ENCODE results near the gene CEND1. TPM values are rescaled to one million over a fixed set of nuclear protein-coding genes. Genes with fewer than 3 reads are reported as not detected.

Gene CEND1
- polyA plus RNA-seq, 1 donor (not counting 4 experiments of a cell fraction or from before 2014, with no cell fraction given), result not detected

DNA sequence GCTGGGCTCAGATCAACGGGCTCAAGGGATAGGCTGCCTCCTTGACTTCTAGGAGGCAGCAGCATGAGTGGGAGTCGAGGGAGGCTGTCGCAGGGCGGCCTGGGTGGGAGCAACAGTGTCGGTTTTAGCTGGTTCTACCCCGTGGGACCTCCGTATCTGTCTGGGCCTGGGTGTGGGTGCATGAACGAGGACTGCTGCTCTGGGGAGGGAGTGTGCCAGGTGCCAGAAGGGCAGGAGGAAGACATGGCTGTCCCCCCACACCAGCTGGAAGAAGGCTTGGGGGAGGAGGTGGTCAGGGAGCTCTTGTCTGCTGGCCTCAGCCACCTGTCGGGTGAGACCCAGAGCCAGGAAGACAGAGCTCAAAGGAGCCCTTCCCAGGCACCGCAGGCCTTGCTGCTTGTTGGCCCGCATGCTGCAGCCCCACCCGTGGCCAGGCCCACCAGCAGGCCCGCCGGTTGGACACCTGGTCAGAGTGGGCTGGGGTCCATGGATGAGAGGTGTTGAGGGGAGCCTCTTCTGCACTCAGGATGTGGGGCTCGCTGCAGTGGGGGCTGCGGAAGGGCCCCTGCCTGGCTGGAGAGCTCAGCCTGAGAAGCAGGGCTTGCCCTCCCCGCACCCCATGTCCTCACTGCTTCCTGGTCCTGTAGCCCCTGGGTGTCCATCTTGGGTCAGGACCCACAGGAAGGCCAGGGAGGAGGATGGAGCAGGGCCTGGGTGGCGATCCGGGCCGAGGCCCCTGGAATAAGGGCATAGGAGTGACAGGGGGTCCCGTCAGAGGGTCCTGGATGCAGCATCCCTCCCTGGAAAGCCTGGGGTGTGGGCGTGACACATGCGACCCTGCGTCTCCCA, 3.4 kb downstream of the CEND1 start:
- H4K20me1 ChIP-seq (ENCODE audit: control insufficient read depth, extremely low read depth, insufficient read depth, low read length), result no peaks in the 10 kb centered on the region
- no peaks in the 10 kb centered on the region for H3K9me3 ChIP-seq (ENCODE audit: control insufficient read depth, low read depth, low read length)
- no peak overlapping the region for H3K27ac ChIP-seq (ENCODE audit: control insufficient read depth, insufficient read depth, low read length)
- H3K36me3 ChIP-seq (ENCODE audit: control insufficient read depth in 2 of 2, extremely low read depth in 1 of 2, insufficient read depth in 2 of 2, low read length in 2 of 2), result no peaks in the 10 kb centered on the region
- H3K4me1 ChIP-seq (ENCODE audit: control insufficient read depth, extremely low read depth, insufficient read depth, low read length), result peaks cover 9% of the 10 kb centered on the region
- H3K9ac ChIP-seq (ENCODE audit: control insufficient read depth, extremely low read depth, insufficient read depth, low read length), result no peak overlapping the region
- H3K27me3 ChIP-seq (ENCODE audit: control insufficient read depth, extremely low read depth, insufficient read depth, low read length), result peaks cover 8% of the 10 kb centered on the region
- H3K9me1 ChIP-seq (ENCODE audit: control insufficient read depth, extremely low read depth, insufficient read depth, low read length), result no peaks in the 10 kb centered on the region
- FAIRE-seq (no peak), DNase-seq (ENCODE audit: low read depth, low spot score) (no peak)
- H3K4me3 ChIP-seq (ENCODE audit: control insufficient read depth in 2 of 3, extremely low read depth in 1 of 3, insufficient read depth in 2 of 3, low read depth in 1 of 3, low read length in 3 of 3), result no peak overlapping the region
- dilution Hi-C loops (cut with MboI; ENCODE audit: extremely low pct_ligation_motif_present, low sequenced_read_pairs), result no loop called here
- TF ChIP-seq, protein P1, sequence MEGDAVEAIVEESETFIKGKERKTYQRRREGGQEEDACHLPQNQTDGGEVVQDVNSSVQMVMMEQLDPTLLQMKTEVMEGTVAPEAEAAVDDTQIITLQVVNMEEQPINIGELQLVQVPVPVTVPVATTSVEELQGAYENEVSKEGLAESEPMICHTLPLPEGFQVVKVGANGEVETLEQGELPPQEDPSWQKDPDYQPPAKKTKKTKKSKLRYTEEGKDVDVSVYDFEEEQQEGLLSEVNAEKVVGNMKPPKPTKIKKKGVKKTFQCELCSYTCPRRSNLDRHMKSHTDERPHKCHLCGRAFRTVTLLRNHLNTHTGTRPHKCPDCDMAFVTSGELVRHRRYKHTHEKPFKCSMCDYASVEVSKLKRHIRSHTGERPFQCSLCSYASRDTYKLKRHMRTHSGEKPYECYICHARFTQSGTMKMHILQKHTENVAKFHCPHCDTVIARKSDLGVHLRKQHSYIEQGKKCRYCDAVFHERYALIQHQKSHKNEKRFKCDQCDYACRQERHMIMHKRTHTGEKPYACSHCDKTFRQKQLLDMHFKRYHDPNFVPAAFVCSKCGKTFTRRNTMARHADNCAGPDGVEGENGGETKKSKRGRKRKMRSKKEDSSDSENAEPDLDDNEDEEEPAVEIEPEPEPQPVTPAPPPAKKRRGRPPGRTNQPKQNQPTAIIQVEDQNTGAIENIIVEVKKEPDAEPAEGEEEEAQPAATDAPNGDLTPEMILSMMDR (optimal IDR thresholded peaks at IDR 0.05 in 1 of 3, IDR thresholded peaks at IDR 0.05 in 1 of 3, conservative IDR thresholded peaks at IDR 0.05 in 1 of 3; ENCODE audit: extremely low read depth in 1 of 3, insufficient read depth in 2 of 3, low read length in 3 of 3), result no peak
- TF ChIP-seq EZH2 (IDR thresholded peaks at IDR 0.05; ENCODE audit: low read length), result no peak
- H3K79me2 ChIP-seq (ENCODE audit: control insufficient read depth, insufficient read depth, low read length), result no peaks in the 10 kb centered on the region
- no peak overlapping the region for H2AFZ ChIP-seq (ENCODE audit: control insufficient read depth, low read length)
- H3K4me2 ChIP-seq (ENCODE audit: control insufficient read depth, extremely low read depth, insufficient read depth, low read depth, low read length), result no peak overlapping the region

DNA sequence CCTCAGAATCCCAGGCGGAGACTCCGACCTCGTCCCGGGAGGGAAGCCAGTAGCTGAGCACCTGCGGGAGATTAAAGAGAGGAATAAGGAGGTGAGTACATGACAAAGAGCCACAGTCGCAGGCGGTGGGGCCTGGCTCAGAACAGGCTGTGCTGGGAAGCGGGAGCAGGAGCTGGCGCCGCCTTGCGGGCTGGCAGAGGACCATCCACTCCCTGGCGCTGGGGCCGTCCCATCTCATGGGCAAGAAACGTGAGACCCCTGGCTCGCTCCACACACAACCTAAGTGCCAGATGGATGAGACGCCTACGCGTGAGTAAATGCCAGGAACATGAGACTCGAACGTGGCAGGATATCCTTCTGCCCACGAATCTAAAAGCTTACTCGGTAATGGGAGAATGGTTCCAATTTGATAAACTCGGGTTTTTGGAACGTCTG, 6.3 kb downstream of the CEND1 start:
- Histone ChIP-seq H3K9me3 (ENCODE audit: control insufficient read depth, low read depth, low read length) (no peaks in the 10 kb centered on the region), H3K4me2 (ENCODE audit: control insufficient read depth, extremely low read depth, insufficient read depth, low read depth, low read length) (peak overlapping the region; percentile 56), H3K27me3 (ENCODE audit: control insufficient read depth, extremely low read depth, insufficient read depth, low read length) (peaks cover under 1% of the 10 kb centered on the region), H3K4me1 (ENCODE audit: control insufficient read depth, extremely low read depth, insufficient read depth, low read length) (peaks cover 12% of the 10 kb centered on the region), H3K4me3 (ENCODE audit: control insufficient read depth in 2 of 3, extremely low read depth in 1 of 3, insufficient read depth in 2 of 3, low read depth in 1 of 3, low read length in 3 of 3) (no peak overlapping the region), H3K36me3 (ENCODE audit: control insufficient read depth in 2 of 2, extremely low read depth in 1 of 2, insufficient read depth in 2 of 2, low read length in 2 of 2) (peaks cover 0 to 7% of the 10 kb centered on the region in 2 experiments), H2AFZ (ENCODE audit: control insufficient read depth, low read length) (no peak overlapping the region), H3K79me2 (ENCODE audit: control insufficient read depth, insufficient read depth, low read length) (peaks cover 10% of the 10 kb centered on the region), H3K27ac (ENCODE audit: control insufficient read depth, insufficient read depth, low read length) (no peak overlapping the region), H3K9ac (ENCODE audit: control insufficient read depth, extremely low read depth, insufficient read depth, low read length) (no peak overlapping the region), H3K9me1 (ENCODE audit: control insufficient read depth, extremely low read depth, insufficient read depth, low read length) (no peaks in the 10 kb centered on the region), H4K20me1 (ENCODE audit: control insufficient read depth, extremely low read depth, insufficient read depth, low read length) (no peaks in the 10 kb centered on the region)
- DNase-seq (ENCODE audit: low read depth, low spot score) (peak; percentile 56), FAIRE-seq (peak; percentile 90)
- dilution Hi-C loops (cut with MboI; ENCODE audit: extremely low pct_ligation_motif_present, low sequenced_read_pairs), result no loop called here
- TF ChIP-seq, protein P1 (optimal IDR thresholded peaks at IDR 0.05 in 1 of 3, IDR thresholded peaks at IDR 0.05 in 1 of 3, conservative IDR thresholded peaks at IDR 0.05 in 1 of 3; ENCODE audit: extremely low read depth in 1 of 3, insufficient read depth in 2 of 3, low read length in 3 of 3), result peak; percentile 94 to 97 (median 96)
- TF ChIP-seq EZH2 (IDR thresholded peaks at IDR 0.05; ENCODE audit: low read length), result no peak

All from keratinocyte (primary cell).